Effector CD8-positive, alpha-beta T cell (primary cell): ENCODE measurements around the gene DVL1.
A peak's percentile ranks its signal among the peaks of the same experiment; 100 is the strongest.
"Not testable (repeated sequence)": the region's sequence is repeated elsewhere in the genome, so short reads cannot be mapped to it uniquely, and the experiment has no call there.

Source experiments
- DNase-seq: peaks from one replicate; lab custom pipeline; 2025; lab: John Stamatoyannopoulos, UW
- total RNA-seq, 4 experiments: gene quantifications; one replicate each; lab custom pipeline; 2026; lab: John Stamatoyannopoulos, UW

Gene DVL1
- 70.8 to 105 (median 97.1) reads per million in 4 experiments for total RNA-seq

GRCh38 chr1:1349256-1350012 lies at the start of gene DVL1:
DVL1 (minus strand) TSS chr1:1349418; CDS start chr1:1349065, 353 bp downstream.
- peak; percentile 65 for DNase-seq

DNA sequence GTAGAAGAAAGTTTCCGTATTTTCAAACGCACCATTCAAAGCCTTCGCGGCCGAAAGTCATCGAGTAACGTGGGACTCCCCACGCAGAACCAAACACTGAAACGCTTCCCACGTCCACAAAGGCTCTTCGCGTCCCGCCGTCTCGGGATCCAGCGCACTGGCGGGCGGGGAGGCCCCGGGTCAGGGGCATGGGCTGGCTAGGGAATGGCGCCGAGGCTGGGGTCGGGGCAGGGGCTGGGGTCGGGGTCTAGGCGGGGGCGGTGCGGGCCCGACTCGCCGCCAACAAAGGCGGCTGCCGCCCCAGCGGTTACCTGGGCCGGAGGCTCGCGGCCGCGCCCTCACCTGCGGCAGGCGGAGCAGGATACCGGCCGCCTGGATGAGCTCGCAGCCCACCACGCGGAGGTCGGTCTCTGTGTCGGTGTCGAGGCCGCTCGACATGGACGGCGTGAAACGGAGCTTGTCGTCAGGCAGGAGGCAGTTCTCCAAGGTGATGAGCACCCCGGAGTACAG lies 49.5 kb upstream of the DVL1 start:
- DNase-seq = no peak

GRCh38 chr1:1397839-1398523 lies 48.8 kb upstream of the DVL1 start:
- DNase-seq = no peak

DNA sequence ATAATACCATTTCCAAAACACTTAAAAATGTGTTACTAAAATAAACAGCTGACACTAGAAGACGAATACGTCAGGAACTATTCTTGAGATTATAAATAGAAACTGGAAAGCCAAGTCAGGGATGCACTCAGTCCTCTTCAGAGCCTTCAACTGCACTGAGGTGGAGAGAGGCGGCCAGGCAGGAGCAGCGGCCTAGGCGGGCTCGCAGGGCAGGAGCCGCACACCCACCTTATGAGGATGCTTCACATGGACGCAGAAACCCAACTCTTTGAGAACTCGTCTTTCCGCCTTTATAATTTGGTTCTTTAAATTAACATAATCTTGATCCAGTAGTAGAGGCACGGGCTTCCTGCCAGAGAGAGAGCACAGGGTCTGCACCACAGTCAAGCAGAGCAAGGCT lies 45.9 kb upstream of the DVL1 start:
- no peak for DNase-seq

DNA sequence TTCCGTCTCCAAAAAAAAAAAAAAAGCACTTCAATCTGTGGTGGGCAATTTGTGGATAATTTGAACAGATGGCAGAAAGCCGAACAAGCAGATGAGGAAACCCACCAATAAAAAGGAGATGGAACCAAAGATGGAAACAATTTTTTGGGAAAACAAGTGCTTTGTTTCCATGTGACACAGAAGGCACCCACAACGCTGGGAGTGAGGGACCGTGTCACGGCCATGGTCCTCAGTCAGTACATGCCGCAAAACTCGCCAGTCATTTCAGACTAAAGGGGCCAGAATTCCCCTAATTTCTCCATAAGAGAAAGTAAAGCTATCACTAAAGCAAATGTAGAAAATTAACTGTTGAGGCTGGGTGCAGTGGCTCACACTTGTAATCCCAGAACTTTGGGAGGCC lies 44.9 kb upstream of the DVL1 start:
- no peak for DNase-seq

GRCh38 chr1:1393428-1393827 lies 44.2 kb upstream of the DVL1 start:
- no peak for DNase-seq

- DNase-seq = no peak
Observed at GRCh38 chr1:1393014-1393413, 43.8 kb upstream of the DVL1 start.

DNA sequence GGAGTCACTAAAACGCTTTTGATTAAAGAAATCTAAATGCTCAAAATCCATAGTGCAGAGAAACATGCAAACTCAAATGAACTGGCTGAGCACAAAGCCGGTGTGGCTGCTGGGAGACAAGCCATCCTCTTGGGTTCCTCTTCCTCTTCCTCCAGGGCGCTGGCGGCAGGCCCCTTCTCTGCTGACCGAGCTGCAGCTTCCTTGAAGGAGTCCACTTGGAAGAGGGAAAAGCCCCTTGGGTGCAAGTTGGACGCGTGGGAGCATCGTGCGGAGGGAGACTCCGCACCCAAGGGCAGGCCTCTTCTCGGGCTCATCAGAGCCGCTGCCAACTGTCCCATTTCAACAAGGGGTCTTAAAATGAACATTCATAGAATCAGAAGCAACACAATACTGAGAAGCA lies 42.0 kb upstream of the DVL1 start:
- no peak for DNase-seq

DNA sequence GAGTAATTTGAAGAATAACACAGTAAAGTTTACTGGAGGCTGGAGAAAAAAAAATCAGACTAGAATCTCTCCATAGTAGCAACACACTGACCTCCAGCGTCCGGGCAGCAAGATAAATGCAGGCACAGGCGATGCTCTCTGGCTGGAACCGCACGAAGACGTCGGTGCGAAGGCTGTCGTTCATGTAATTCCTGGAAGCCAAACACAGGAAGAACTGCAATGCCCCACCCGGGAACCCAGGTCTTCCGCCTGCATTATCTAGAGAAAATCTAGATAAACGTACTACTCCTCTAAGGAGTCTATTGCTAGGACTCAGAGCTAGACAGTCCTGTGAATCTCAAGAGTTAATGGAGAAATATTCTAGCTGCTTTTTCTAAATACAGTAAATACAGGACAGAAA lies 41.5 kb upstream of the DVL1 start:
- DNase-seq = no peak

DNA sequence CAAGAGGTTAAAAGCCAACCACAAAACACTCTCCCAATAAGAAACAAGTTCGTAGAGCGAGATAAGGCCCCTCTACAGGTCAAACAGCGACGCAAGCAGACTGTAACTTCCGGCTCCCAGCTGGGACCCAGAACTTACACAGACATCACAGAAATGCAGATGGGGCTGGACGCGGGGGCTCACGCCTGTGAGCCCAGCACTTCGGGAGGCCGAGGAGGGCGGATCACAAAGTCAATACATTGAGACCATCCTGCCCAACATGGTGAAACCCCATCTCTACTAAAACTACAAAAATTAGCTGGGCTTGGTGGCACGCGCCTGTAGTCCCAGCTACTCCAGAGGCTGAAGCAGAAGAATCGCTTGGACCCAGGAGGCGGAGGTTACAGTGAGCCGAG lies 38.9 kb upstream of the DVL1 start:
- DNase-seq = no peak

DNA sequence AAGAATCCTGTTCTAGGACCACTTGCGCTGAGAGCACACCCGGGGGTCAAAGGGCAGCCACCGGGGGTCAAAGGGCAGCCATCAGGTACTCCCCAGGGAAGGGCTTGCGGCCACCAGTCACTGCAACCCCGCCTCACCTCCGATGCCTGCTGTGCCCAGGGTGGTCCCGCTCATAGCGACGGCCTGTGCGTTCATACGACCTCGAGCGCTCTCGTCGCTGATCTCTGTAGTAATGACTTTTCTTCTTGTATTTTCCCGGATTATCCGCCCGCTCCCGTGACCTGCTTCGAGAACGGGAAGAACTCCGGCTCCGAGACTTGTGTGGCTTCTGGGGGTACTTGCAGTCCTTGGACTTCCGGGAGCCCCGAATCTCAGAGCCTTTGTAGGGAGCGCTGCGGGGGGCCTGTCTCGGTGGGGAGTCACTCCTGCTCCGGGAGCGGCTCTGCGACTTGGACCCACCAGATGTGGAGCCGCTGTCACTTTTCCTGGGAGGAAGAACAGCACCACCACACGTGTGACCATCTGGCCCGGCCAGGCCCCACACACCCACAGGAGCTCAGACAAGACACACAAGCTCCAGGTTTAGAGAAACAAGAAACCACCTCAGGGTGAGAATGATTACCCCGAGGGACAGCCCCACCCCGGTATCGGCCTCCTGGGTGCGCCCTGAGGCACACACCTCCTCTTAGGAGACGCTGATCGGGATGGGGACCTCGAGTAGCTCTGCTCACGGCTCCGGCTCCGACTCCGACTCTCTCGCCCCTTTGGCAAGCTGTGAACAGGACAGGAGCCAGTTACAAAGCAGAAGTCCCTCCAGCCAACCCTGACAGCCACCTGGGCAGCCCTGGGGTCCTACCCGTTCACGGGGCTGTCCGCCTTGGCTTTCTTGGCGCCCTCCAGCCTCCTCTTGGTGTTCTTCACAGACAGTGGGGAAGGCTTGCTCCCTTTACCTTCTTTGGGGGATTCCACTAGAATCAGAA lies 38.2 kb upstream of the DVL1 start:
- DNase-seq = no peak

DNA sequence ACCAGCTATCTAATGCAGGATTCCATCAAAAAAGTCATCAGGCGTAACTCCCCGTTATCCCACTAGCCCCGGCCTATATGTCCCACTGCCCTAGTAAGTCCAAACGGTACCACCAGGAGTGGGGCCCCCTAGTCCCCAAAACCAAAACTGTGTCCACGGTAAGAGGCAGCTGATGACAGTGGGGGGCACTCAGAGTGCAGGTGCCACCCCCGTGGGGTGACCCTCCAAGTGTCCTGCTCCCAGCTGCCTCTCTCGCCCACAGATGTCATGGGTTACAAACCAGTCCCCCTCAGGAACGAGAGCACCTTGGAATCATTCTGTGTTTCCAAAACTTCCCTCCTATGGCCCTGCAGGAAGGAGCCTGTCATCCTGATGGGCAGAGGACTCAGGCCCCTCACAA lies 36.7 kb upstream of the DVL1 start:
- DNase-seq = no peak

DNA sequence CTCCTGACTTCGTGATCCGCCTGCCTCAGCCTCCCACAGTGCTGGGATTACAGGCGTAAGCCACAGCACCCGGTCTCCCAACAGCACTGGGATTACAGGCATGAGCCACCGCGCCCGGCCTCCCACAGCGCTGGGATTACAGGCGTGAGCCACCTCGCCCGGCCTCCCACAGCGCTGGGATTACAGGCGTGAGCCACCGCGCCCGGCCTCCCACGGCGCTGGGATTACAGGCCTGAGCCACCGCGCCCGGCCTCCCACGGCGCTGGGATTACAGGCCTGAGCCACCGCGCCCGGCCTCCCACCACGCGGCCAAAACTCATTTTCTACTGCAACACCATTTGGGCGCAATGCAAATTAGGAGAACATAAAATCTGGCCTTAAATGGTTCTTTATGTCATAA lies 36.1 kb upstream of the DVL1 start:
- not testable (repeated sequence) for DNase-seq

- DNase-seq = no peak
Observed at GRCh38 chr1:1381294-1381693, 32.1 kb upstream of the DVL1 start.

GRCh38 chr1:1380860-1381259 lies 31.6 kb upstream of the DVL1 start:
- DNase-seq = no peak

DNA sequence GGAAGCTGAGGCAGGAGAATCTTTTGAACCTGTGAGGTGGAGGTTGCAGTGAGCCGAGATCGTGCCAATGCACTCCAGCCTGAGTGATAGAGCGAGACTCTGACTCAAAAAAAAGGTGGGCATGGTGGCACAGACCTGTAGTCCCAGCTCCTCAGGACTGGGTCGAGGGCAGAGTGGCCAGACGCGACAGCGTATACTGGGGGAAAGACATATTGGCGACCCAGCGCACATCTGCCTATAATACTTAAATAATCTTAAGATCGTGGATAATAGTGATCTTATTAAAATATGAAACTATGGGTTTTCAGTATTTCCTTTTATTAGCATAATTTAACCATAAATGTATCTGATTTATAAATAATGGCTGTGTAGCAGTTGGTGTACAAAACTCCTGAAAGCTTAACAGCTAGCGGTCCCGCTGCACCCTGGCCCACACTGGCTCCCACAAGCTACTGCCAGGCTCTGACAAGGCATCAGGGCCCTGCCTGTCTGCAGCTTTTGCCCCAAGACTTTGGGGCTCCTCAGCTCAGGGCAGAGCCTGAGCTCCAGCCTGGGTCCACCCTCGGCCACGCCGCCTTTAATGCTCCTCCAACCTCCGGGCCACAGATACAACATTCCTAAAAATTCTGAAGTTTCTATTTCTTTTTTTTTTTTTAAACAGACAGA lies 28.5 kb upstream of the DVL1 start:
- no peak for DNase-seq

GRCh38 chr1:1376551-1377226 lies 27.5 kb upstream of the DVL1 start:
- no peak for DNase-seq

- peak; percentile 90 for DNase-seq
Observed at GRCh38 chr1:1374929-1375662, 25.9 kb upstream of the DVL1 start, which contains the start of gene AURKAIP1. AURKAIP1 (minus strand) TSS chr1:1375207; CDS start chr1:1374756, 451 bp downstream.

DNA sequence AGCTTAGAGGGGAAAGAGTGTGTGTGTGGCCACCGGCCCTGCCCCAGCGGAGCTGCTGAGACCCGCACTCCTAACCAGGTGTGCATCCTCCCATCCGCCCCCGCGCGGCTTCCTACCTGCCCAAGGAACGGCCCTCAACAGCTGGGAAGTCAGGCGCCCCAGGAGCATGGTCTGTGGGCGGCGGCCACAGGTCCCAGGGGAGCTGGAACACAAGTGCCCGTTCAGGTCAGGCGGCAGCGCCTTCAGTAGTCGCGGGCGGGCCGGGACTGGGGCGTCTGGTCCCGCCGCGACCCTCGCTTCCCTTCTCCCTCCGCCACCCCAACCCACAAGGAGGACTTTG lies 25.3 kb upstream of the DVL1 start:
- no peak for DNase-seq
